Chondrocyte (in vitro differentiated cells): Measurements from ENCODE around the gene FOSL1. TPM values are rescaled to one million over a fixed set of nuclear protein-coding genes. Genes with fewer than 3 reads are reported as not detected.

Experiments used
- DNase-seq: peaks from one replicate; pipeline ENCODE4 v3.0.0; 2021; ENCODE audit warnings: mixed read lengths, low spot score
- H3K27ac Mint-ChIP-seq: one replicate; pipeline ENCODE4 v1.8.0; 2021; ENCODE audit warnings: mild to moderate bottlenecking, moderate library complexity, mixed read lengths; ENCODE audit not compliant: unreplicated experiment
- H3K27me3 Mint-ChIP-seq: 2 replicates; pipeline ENCODE4 v1.8.0; 2021; ENCODE audit warnings: low read depth, mixed read lengths
- H3K36me3 Mint-ChIP-seq: 2 replicates; pipeline ENCODE4 v1.8.0; 2021; ENCODE audit warnings: low read depth, mixed read lengths
- H3K4me1 Mint-ChIP-seq: 2 replicates; pipeline ENCODE4 v1.8.0; 2021; ENCODE audit warnings: low read depth, mild to moderate bottlenecking, mixed read lengths
- H3K4me3 Mint-ChIP-seq: one replicate; pipeline ENCODE4 v1.8.0; 2021; ENCODE audit warnings: mild to moderate bottlenecking, moderate library complexity, mixed read lengths; ENCODE audit not compliant: unreplicated experiment
- H3K9me3 Mint-ChIP-seq: 2 replicates; pipeline ENCODE4 v1.8.0; 2021; ENCODE audit warnings: low read depth, mixed read lengths
- total RNA-seq: library from RNA; stranded (reverse); gene quantifications from 3 replicates; pipeline ENCODE4 v1.2.1, GENCODE V29; 2021
- TF ChIP-seq, protein P1 (sequence below): fragments of 200-600 bp; sonication (generic); IDR thresholded peaks from 2 replicates; pipeline ENCODE4 v1.5.0; 2021; ENCODE audit warnings: antibody characterized with exemption, mild to moderate bottlenecking, moderate library complexity

The FOSL1 gene
- total RNA-seq, 1 donor from 2014 or later: 7.5 TPM

DNA sequence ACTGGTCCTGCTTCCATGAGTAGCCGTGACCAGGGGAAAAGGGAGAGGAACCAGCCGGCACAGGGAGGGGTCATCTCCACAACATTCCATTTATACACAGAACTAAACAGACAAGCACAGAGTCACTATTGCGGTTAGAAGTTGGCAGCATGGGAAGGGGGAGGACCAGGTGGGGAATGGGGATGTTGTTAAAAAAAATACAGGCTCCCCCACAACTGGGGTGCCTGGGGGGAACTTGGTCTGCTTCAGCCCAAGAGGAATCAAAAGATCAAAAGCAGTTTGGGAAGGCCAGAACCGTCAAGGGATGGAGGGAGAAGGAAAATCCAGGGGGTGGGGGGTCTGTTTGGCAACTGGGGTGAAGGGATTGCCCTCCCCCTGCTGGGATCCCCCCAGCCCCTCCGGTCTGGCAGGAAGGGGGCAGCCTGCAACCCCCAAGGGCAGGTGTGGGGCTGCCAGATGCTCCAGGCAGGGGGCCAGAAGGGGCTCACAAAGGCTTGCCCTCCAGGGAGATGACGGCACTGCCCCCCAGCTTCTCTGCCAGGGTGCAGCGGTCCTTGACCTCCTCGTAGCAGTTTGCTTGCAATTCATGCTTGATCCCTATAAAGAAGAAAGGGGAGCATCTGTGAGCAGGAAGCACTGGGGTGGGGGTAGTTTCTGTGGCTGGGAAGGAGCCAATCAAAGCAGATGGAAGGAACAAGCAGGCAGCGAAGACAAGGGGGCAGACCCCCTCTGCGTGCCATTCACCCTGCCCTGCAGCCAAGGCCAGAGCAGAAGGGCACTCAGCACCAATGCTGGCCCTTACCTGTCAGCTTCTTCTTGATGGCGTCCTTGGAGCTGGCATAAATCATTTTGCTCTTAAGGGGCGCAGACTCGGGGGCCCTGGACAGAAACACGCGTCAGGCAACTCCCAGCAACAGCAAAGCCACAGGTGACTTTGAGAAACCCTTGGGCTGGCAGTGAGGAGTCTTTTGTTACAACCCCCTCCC, 45.0 kb downstream of the FOSL1 start:
- H3K4me1 Mint-ChIP-seq: peaks cover 46% of the 10 kb centered on the region
- H3K9me3 Mint-ChIP-seq: peaks cover 3% of the 10 kb centered on the region
- H3K27me3 Mint-ChIP-seq: no peaks in the 10 kb centered on the region
- peak overlapping the region; percentile 97 for H3K4me3 Mint-ChIP-seq
- peak; percentile 66 for DNase-seq
- no peak overlapping the region for H3K27ac Mint-ChIP-seq
- TF ChIP-seq, protein P1, sequence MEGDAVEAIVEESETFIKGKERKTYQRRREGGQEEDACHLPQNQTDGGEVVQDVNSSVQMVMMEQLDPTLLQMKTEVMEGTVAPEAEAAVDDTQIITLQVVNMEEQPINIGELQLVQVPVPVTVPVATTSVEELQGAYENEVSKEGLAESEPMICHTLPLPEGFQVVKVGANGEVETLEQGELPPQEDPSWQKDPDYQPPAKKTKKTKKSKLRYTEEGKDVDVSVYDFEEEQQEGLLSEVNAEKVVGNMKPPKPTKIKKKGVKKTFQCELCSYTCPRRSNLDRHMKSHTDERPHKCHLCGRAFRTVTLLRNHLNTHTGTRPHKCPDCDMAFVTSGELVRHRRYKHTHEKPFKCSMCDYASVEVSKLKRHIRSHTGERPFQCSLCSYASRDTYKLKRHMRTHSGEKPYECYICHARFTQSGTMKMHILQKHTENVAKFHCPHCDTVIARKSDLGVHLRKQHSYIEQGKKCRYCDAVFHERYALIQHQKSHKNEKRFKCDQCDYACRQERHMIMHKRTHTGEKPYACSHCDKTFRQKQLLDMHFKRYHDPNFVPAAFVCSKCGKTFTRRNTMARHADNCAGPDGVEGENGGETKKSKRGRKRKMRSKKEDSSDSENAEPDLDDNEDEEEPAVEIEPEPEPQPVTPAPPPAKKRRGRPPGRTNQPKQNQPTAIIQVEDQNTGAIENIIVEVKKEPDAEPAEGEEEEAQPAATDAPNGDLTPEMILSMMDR: no peak
- H3K36me3 Mint-ChIP-seq: peaks cover 43% of the 10 kb centered on the region

DNA sequence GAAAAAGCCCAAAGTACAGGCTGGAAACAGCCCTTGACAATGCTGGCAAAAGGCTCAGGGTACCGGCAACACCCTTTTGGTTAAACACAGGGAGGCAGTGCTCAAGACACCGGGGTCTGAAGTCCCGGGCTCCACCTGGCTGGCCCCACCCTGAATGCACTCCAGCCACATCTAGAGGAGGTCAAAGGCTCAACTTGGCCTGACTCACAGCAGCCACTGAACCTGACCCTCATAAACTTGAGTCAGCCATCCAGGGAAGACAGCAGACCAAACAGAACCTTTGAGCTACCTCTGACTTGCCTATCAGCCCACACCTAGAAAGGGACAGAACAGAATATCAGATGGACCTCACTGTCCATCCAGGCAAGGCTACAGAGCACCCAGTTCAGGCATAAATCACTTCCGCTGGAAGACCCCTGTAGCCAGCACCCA, 46.0 kb downstream of the FOSL1 start:
- H3K9me3 Mint-ChIP-seq: peaks cover 3% of the 10 kb centered on the region
- no peak for DNase-seq
- H3K27me3 Mint-ChIP-seq: no peaks in the 10 kb centered on the region
- no peak overlapping the region for H3K27ac Mint-ChIP-seq
- H3K4me1 Mint-ChIP-seq: peaks cover 40% of the 10 kb centered on the region
- TF ChIP-seq, protein P1: no peak
- peak overlapping the region; percentile 42 for H3K4me3 Mint-ChIP-seq
- H3K36me3 Mint-ChIP-seq: peaks cover 43% of the 10 kb centered on the region

DNA sequence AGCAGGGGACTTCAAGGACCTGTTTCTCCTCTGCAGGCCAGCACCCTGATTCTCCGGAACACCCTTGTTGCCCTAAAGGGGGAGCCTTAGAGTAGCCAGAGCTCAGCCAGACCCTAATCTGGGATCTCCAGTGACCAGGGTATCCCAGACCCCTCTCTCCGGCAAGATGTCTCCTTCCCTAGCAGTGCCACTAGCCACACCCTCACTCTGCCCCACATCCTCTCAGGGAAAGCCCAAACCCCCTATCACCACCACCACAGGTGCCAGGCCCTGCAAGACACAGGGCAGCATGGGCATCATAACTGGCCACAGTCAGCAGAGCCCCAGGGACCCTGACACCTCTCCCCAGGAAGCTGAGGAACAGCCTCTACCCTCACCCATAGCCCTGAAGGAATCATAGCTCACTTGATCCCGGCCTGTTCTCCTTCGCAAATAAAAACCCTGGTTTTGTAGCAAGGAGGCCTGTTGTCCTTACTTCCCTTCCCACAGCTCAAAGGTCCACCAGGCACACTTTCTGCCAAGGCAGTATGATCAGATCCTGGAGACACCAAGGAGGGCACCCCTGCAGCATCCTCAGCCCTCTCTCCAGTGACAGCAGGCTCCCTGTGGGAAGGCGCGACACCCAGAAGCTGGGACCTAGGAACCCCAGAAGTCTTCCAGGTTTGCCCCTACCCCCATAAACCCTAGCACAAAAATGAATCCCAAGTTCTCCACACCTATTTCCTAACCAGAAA, 46.8 kb downstream of the FOSL1 start:
- peaks cover 3% of the 10 kb centered on the region for H3K9me3 Mint-ChIP-seq
- H3K27ac Mint-ChIP-seq: peak overlapping the region; percentile 12
- peaks cover 34% of the 10 kb centered on the region for H3K4me1 Mint-ChIP-seq
- no peaks in the 10 kb centered on the region for H3K27me3 Mint-ChIP-seq
- no peak overlapping the region for H3K4me3 Mint-ChIP-seq
- H3K36me3 Mint-ChIP-seq: peaks cover 43% of the 10 kb centered on the region
- TF ChIP-seq, protein P1: peak; percentile 11
- DNase-seq: no peak

DNA sequence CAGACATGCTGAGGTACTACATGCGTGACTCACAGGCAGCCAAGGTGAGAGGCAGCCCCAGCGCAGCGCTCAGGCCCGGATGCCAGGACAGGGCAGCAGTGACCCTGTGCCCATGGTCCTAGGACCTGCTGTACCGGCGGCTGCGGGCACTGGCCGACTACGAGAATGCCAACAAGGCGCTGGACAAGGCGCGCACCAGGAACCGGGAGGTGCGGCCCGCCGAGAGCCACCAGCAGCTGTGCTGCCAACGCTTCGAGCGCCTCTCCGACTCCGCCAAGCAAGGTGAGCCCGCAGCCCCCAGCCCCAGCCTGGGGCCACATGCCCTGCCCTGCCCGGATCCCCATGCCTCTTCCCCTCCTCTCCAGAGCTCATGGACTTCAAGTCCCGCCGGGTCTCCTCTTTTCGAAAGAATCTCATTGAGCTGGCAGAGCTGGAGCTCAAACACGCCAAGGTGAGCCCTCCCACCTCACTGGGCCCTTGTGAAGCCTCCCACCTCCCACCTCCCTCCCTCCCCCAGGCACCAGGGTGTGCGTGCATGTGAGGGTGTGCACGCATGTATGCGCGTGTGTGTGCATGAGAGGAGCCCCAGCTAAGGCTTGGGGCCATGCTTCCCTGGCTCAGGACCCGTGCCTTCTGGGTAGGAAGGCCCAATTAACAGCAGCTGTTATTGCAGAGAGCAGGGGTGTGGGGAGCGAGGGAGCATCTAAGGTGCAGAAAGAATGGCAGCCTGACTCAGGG, 47.5 kb downstream of the FOSL1 start:
- H3K27ac Mint-ChIP-seq: no peak overlapping the region
- no peaks in the 10 kb centered on the region for H3K27me3 Mint-ChIP-seq
- no peak for DNase-seq
- H3K36me3 Mint-ChIP-seq: peaks cover 43% of the 10 kb centered on the region
- no peak overlapping the region for H3K4me3 Mint-ChIP-seq
- H3K9me3 Mint-ChIP-seq: peaks cover 3% of the 10 kb centered on the region
- TF ChIP-seq, protein P1: no peak
- H3K4me1 Mint-ChIP-seq: peaks cover 32% of the 10 kb centered on the region
